HG02571 (cell line): ENCODE results near the gene ZNF93.
A peak's percentile ranks its signal among the peaks of the same experiment; 100 is the strongest.
"Not testable (repeated sequence)": the region's sequence is repeated elsewhere in the genome, so short reads cannot be mapped to it uniquely, and the experiment has no call there.

Experiments
- ATAC-seq: cut with Tn5 transposase; IDR thresholded peaks from one replicate; pipeline ENCODE4 v1.9.1; 2021; ENCODE audit warnings: mild to moderate bottlenecking, moderate library complexity; ENCODE audit not compliant: unreplicated experiment

The ZNF93 gene

DNA sequence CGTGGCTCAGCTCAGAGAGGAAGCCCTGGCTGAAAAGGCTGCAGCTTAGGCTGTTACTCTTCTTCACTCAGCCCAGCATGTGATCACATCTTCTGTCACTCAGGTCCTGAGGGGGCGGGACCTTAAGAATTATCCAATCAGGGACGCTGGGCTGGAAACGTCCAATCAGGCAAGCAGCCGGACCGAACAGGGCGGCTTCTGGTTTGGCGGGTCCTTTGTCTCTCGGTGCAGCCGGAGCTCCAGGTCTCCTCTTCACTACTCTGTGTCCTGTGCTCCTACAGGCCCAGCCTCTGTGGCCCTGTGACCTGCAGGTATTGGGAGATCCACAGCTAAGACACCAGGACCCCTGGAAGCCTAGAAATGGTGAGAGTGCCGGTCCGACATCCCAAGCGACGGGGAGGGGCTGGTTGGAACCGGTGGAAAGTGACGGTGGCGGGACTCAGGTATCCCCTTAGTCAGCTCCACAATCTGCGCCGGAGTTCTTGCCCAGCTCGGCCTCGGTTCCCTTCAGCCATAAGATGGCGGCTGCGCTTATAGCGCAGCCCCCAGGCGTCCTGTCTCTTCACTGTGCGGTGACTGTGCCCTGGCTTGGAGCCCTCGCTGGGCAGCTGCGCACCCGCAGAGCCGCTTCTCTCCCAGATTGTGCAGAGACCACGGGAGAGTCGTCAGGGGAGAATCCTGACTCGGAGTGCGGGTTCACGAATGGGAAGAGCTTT, at the start of gene ZNF93:
Gene ZNF93, plus strand, starts transcription at position 218 of the 716 bp plus-strand sequence. Its CDS starts 143 bp downstream, at position 361.
- peak; percentile 93 for ATAC-seq

DNA sequence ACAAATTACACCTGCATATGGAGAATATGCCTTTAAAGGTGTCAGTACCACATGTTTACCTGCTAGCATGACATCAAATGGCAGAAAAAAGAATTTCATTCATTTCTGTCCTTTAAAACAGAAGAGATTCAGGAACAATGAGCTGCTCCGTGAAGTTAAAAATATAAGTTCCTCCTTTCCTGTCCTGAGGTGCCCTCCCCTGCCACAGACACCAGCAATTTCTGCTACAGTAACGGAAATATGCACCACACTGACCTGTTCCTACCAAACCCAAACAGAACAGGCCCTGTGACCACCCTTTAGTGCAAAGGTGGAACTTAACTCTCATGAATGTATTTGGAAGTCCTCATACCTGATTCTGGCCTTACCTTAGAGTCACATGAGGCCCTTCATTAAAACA, 49.0 kb upstream of the ZNF93 start:
- ATAC-seq: not testable (repeated sequence)

DNA sequence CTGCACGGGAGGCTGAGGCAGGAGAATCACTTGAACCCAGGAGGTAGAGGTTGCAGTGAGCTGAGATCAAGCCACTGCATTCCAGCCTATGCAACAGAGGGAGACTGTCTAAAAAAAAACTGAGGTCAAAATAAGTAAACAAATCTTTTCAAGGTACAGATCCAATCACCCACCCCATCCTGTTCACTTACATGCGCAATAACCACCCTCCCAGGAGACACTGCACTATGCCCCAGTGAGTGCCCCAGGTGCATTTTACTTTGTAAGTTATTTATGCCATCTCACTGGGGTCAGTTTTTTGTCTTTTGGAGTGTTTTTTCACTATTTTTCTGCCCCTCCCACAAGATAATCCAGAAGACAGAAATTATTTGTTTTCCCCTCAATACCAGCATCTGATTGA, 42.0 kb upstream of the ZNF93 start:
- ATAC-seq: no peak

DNA sequence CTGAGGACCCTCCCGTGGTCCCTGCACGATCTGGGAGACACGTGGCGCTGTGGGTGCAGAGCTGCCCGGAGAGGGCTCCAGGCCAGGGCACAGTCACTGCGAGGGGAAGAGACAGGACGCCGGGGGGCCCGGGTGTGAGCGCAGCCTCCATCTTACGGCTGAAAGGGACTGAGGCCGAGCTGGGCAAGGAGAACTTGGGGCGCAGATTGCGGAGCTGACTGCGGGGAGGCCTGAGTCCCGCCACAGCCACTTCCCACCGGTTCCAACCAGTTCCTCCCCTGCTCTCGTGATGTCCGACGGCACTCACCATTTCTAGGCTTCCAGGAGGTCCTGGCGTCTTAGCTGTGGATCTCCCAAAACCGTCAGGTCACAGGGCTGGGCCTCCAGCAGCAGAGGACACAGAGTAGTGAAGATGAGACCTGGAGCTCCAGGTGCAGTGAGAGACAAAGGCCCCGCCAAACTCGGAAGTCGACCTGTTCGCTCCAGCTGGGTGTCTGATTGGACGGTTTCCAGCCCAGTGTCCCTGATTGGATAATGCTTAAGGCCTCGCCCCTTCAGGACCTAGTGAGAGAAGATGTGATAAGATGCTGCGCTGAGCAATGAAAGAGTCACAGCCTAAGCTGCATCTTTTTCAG, 39.9 kb upstream of the ZNF93 start:
- ATAC-seq: no peak

DNA sequence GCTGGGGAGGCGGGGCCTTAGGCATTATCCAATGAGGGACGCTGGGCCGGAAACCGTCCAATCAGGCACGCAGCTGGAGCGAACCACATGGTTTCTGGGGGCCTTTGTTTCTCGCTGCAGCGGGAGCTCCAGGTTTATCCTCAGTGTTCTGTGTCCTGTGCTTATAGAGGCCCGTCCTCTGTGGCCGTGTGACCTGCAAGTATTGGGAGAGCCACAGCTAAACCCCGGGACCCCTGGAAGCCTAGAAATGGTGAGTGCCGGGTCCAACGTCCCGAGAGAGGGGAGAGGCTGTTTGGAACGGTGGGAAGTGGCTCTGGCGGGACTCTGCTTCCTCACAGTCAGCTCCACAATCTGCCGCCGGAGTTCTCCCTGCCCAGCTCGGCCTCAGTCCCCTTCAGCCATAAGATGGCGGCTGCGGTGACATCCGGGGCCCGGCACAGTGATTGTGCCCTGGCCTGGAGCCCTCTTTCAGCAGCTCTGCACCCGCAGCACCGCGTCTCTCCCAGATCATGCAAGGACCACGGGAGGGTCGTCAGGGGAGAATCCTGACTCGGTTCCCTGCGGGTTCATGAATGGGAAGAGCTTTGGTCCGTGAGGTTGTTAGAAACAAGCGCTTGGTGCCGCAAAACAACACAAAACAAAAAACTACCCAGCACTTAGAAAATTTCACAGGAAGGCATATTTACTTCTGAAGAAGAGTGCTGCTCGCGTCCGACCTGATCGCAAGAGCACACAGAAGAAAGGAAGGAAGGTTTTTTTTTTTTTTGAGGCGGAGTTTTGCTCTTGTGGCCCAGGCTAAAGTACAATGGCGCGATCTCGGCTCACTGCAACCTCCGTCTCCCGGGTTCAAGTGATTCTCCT, 34.8 kb upstream of the ZNF93 start, which contains the start of gene ZNF253:
Gene ZNF253, plus strand, starts transcription at position 133 of the 861 bp plus-strand sequence. Its CDS starts 115 bp downstream, at position 248.
- ATAC-seq: peak; percentile 95

DNA sequence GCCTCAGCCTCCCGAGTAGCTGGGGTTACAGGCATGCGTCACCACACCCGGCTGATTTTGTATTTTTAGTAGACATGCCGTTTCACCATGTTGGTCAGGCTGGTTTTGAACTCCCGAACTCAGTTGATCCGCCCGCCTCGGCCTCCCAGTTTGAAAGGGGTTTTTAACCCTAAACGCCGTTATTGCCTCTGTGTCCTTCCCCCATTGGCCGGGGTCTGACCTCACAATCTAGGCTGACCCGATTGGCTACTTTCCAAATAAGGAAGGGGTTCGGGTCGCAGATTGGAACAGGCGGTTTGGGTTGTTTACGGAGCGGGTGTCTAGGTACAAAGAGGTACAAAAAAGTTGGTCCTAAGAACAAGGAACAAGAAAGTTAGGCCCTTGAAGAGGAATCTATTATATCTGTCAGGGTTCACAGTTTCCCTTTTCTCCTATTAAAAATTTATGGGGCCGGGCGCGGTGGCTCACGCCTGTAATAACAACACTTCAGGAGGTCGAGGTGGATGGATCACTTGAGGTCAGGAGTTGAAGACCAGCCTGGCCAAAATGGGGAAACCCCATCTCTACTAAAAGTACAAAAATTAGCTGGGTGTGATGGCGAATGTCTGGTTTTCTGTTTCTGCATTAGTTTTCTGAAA, 34.0 kb upstream of the ZNF93 start:
- no peak for ATAC-seq

DNA sequence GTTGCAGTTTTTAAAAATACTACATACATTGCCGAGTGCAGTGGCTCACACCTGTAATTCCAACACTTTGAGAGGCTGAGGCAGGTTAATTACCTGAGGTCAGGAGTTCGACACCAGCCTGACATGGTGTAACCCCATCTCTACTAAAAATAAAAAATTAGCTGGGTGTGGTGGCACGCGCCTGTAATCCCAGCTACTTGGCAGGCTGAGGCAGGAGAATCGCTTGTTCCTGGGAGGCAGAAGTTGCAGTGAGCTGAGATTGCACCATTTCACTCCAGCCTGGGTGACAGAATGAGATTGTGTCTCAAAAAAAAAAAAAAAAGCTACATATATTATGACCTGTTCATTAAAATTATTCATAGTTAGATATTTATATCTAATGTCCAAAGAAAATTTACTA, 30.7 kb upstream of the ZNF93 start:
- ATAC-seq: not testable (repeated sequence)

DNA sequence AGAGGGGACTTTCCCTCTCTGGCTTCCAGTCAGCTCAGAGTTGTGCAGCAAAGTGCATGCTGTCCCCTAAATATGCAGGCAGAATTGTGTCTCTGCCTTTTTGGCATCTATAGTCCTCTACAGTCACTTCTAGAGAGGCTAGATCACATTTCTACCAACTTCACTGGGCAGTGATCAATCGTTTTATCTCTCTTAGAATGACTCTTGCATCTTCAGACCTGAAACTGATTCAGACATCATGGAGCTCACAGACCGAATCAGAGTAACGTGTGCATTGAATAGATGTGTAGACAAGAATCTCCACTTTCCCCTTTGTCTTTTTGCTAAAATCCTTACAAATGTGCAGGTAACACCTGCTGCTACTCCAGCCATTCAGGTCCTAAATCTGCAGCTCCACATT, 28.8 kb upstream of the ZNF93 start:
- ATAC-seq: no peak

DNA sequence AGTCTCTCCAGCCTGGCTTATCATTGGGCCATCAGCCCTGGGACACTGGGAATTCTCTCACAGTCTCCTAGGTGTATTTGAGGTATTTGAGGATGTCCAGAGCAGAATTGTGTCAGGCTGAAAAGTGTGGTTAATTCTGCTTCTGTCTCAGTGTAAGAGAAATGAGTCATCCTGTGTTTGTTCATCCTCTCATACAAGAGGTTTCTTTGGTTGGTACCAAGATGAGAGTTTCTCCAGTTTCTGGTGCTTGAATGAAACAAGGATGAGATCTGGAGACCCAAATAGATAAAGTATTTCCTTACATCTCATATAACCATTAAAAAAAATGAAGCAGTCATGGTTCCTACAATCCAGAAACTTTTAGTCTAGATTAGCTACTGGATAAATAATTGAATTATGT, 27.4 kb upstream of the ZNF93 start:
- ATAC-seq: no peak

DNA sequence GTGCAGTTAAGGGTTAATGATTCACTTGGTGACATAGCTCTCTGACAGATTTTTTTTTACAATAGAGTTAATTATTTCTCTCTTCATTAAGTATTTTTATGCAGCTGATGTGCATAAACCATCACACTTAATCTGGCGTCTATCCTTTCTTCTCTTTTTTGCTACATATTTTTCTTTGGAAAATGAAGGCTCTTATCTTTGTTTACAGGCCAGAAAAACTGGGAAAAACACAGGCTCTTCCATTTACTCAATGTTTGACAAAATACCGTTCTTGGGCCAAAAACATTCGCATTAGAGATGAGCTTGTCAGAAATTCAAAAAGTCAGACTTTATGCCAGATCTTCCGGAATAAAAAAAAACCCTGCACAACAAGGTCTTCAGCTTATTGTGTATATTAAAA, 23.0 kb upstream of the ZNF93 start:
- no peak for ATAC-seq

DNA sequence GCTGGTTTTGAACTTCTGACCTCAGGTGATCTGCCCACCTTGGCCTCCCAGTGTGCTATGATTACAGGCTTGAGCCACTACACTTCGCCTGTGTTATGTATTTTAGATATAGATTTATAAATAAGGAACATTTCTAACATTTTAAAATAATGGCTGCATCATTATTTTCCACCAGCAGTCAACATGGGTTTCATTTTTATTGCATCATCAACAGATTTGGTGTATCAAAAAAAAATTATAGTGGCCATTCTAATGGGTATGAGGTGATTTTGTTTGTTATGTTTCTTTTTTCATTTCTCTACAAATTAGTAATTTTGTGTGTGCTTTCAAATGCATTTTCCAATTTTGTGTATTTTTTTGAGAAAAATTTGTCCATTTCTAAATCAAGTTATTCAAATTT, 16.2 kb upstream of the ZNF93 start:
- no peak for ATAC-seq

DNA sequence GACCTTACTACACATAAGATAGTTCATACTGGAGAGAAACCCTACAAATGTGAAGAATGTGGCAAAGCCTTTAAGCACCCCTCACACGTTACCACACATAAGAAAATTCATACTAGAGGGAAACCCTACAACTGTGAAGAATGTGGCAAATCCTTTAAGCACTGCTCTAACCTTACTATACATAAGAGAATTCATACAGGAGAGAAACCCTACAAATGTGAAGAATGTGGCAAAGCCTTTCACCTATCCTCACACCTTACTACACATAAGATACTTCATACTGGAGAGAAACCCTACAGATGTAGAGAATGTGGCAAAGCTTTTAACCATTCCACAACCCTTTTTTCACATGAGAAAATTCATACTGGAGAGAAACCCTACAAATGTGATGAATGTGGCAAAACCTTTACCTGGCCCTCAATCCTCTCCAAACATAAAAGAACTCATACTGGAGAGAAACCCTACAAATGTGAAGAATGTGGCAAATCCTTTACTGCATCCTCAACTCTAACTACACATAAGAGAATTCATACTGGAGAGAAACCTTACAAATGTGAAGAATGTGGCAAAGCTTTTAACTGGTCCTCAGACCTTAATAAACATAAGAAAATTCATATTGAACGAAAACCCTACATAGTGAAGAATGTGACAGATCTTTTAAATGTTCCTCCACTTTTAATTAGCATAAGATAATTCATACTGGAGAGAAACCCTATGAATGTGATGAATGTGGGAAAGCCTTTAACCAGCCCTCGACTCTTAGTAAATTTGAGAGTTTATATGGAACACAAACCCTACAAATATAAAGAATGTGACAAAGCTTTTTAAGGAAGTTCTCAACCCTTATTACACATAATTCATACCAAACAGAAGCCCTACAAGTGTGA, 8.4 kb upstream of the ZNF93 start:
- not testable (repeated sequence) for ATAC-seq

DNA sequence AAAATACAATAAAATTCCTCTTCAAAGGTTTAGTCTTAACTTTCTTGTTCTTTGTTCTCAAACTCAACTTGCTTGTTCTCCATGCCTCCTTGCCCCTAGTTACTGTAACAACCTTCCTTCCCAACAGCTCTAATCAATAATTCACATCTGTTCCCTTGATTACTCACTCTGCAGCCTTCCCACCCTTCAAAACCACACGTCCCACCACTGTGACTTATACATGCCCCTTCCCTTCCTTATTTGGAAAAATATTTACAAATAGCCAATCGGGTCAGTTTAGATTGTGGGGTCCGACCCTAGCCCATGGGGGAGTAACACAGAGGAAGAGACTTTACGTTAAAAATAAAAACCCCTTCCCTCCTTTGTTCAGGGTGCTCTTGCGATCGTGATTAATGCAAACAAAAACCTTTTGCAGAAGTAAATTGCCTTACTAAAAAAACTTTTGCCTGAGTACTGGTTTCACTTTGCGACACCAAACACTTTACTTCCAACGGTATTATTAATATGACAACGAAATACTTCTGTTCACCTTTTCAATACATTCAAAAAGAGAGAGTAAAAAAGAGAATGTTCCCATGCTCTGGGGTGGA, 512 bp upstream of the ZNF93 start:
- no peak for ATAC-seq

DNA sequence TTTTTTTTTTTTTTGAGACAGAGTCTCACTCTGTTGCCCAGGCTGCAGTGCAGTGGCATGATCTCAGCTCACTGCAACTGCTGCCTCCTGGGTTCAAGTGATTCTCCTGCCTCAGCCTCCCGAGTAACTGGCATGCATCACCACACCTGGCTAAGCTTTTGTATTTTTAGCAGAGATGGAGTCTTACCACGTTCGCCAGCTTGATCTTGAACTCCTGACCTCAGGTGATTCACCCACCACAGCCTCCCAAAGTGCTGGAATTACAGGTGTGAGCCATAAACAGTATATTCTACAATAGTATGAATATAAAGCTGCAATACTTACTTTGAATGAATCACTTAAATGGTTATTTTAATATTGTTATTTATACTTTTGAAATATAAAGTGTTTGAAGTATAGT, 6.8 kb downstream of the ZNF93 start:
- ATAC-seq: not testable (repeated sequence)

DNA sequence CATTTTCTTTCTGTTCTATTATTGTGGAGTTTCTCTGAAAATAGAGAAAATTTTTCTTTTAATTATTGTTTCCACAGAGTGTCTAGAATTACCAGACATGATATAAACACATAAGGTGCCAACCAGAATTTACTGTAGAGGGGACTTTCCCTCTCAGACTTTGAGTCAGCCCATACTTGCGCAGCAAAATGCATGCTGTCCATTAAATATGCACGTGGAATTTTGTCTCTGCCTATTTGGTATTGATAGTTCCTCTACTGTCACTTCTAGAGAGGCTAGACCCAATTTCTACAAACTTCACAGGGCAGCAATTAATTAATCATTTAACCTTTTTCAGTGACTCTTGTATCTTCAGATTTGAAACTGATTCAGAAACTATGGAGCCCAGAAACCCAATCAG, 8.9 kb downstream of the ZNF93 start:
- ATAC-seq: no peak

DNA sequence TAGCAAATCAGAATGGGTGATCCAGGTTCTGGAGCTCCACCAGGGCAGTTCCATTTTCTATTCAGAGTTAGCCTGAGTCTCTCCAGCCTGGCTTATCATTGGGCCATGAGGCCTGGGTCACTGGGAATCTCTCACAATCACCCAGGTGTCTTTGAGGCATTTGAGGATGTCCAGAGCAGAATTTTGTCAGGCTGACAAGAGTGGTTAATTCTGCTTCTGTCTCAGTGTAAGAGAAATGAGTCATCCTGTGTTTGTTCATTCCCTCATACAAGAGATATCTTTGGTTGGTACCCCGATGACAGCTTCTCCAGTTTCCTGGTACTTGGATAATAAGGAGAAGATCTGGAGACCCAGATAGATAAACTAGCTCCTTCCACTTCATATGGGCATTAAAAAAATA, 10.4 kb downstream of the ZNF93 start:
- no peak for ATAC-seq

DNA sequence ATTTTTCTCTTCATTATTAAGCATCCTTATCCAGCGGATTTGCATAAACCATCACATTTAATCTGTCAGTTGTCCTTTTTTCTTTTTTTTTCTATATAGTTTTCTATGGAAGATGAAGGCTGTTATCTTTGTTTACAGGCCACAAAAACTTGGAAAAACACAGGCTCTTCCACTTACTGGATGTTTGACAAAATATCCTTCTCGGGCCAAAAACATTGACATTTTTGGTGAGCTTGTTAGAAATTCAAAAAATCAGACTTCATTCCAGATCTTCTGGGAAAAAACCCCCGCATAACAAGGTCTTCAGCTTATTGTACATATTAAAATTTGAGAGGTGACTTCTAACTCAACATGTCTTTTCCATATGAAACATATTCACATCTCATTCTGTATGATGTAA, 13.8 kb downstream of the ZNF93 start:
- ATAC-seq: no peak

DNA sequence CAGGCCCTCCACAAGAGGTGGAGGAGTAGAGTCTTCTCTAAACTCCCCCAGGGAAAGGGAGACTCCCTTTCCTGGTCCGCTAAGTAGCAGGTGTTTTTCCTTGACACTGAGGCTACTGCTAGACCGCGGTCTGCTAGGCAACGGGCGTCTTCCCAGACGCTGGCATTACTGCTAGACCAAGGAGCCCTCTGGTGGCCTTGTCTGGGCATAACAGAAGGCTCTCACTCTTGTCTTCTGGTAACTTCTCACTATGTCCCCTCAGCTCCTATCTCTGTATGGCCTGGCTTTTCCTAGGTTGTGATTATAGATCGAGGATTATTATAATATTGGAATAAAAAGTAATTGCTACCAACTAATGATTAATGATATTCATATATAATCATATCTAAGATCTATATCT, 29.7 kb downstream of the ZNF93 start:
- not testable (repeated sequence) for ATAC-seq

DNA sequence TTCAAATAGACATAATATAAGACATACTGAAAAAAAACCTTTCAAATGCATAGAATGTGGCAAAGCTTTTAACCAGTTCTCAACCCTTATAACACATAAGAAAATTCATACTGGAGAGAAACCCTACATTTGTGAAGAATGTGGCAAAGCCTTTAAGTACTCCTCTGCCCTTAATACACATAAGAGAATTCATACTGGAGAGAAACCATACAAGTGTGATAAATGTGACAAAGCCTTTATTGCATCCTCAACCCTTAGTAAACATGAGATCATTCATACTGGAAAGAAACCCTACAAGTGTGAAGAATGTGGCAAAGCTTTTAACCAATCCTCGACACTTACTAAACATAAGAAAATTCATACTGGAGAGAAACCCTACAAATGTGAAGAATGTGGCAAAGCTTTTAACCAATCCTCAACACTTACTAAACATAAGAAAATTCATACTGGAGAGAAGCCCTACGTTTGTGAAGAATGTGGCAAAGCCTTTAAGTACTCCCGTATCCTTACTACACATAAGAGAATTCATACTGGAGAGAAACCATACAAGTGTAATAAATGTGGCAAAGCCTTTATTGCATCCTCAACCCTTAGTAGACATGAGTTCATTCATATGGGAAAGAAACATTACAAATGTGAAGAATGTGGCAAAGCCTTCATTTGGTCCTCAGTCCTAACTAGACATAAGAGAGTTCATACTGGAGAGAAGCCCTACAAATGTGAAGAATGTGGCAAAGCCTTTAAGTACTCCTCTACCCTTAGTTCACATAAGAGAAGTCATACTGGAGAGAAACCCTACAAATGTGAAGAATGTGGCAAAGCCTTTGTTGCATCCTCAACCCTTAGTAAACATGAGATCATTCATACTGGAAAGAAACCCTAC, 32.9 kb downstream of the ZNF93 start:
- ATAC-seq: not testable (repeated sequence)
